IMR-90 (cell line): ENCODE data around the gene INTS3.
"Not testable (repeated sequence)": the region's sequence is repeated elsewhere in the genome, so short reads cannot be mapped to it uniquely, and the experiment has no call there.

Source experiments
- MAZ ChIP-seq: IDR thresholded peaks from 2 replicates; pipeline ENCODE4 v1.6.1; 2012; ENCODE audit warnings: low read depth, mild to moderate bottlenecking, low read length, improper control_type of control experiment, moderate library complexity, borderline replicate concordance
- MXI1 ChIP-seq: IDR thresholded peaks from 2 replicates; pipeline ENCODE4 v1.6.1; 2012; ENCODE audit warnings: low read depth, mild to moderate bottlenecking, low read length, moderate library complexity, borderline replicate concordance
- RCOR1 ChIP-seq: IDR thresholded peaks from 2 replicates; pipeline ENCODE4 v1.6.1; 2012; ENCODE audit warnings: mild to moderate bottlenecking, low read length, improper control_type of control experiment; ENCODE audit not compliant: insufficient replicate concordance
- RFX5 ChIP-seq: IDR thresholded peaks from 2 replicates; pipeline ENCODE4 v1.8.0; 2012; ENCODE audit warnings: low read depth, mild to moderate bottlenecking, low read length, moderate library complexity
- TF ChIP-seq, protein P1 (sequence below): conservative IDR thresholded peaks from 2 replicates; pipeline ENCODE4 v1.5.1; 2012; ENCODE audit warnings: mild to moderate bottlenecking, low read depth, low read length, improper control_type of control experiment

DNA sequence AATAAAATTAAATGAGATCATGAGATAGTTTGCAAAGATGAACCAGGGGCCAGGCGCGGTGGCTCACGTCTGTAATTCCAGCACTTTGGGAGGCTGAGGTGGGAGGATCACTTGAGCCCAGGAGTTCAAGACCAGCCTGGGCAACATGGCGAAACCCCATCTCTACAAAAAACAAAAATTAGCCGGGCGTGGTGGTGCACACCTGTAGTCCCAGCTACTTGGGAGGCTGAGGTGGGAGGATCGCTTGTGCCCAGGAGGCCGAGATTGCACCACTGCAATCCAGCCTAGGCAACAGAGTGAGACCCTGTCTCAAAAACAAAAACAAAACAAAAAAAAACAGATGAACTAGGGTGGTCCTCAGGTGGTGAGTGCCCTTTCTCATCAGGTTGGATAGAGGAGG is 54.8 kb downstream of the INTS3 start:
- not testable (repeated sequence) for TF ChIP-seq RCOR1, MAZ, MXI1, RFX5
- TF ChIP-seq, protein P1, sequence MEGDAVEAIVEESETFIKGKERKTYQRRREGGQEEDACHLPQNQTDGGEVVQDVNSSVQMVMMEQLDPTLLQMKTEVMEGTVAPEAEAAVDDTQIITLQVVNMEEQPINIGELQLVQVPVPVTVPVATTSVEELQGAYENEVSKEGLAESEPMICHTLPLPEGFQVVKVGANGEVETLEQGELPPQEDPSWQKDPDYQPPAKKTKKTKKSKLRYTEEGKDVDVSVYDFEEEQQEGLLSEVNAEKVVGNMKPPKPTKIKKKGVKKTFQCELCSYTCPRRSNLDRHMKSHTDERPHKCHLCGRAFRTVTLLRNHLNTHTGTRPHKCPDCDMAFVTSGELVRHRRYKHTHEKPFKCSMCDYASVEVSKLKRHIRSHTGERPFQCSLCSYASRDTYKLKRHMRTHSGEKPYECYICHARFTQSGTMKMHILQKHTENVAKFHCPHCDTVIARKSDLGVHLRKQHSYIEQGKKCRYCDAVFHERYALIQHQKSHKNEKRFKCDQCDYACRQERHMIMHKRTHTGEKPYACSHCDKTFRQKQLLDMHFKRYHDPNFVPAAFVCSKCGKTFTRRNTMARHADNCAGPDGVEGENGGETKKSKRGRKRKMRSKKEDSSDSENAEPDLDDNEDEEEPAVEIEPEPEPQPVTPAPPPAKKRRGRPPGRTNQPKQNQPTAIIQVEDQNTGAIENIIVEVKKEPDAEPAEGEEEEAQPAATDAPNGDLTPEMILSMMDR, result not testable (repeated sequence)
